Natural killer cell treated with Interleukin-12 subunit alpha and Interleukin-12 subunit beta and Interleukin-15 and Interleukin-18, amount 100 ng/mL, for 72 hours (primary cell): Measurements from ENCODE around the gene PTX3. TPM values are rescaled to one million over a fixed set of nuclear protein-coding genes. Genes with fewer than 3 reads are reported as not detected.

Experiments
- ATAC-seq, 2 donors: fragments of 150-1000 bp; cut with Tn5 transposase in 1 of 2; sonication (Bioruptor Pico), chemical (Tn5 transposase) in 1 of 2; 2 replicates each; pipeline ENCODE4 v1.10.0; 2021
- DNase-seq: peaks from one replicate; pipeline ENCODE4 v3.0.0; 2022; ENCODE audit warnings: low spot score
- H3K27ac Mint-ChIP-seq, 2 donors: 1 replicate in 1 of 2; 2 replicates in 1 of 2; pipeline ENCODE4 v1.8.0; 2022; ENCODE audit warnings: mixed read lengths in 2 of 2, mild to moderate bottlenecking in 1 of 2, moderate library complexity in 1 of 2
- H3K27me3 Mint-ChIP-seq, 2 donors: 1 replicate in 1 of 2; 2 replicates in 1 of 2; pipeline ENCODE4 v1.8.0; 2022; ENCODE audit warnings: mixed read lengths in 2 of 2
- H3K36me3 Mint-ChIP-seq: one replicate; pipeline ENCODE4 v1.8.0; 2022; ENCODE audit warnings: mixed read lengths
- H3K4me1 Mint-ChIP-seq, 2 donors: 1 replicate in 1 of 2; 2 replicates in 1 of 2; pipeline ENCODE4 v1.8.0; 2022; ENCODE audit warnings: low read depth in 2 of 2, mixed read lengths in 2 of 2, mild to moderate bottlenecking in 1 of 2
- H3K4me3 Mint-ChIP-seq: one replicate; pipeline ENCODE4 v1.8.0; 2022; ENCODE audit warnings: mixed read lengths
- H3K9me3 Mint-ChIP-seq: 2 replicates; pipeline ENCODE4 v1.8.0; 2022; ENCODE audit warnings: mixed read lengths
- total RNA-seq, 2 donors: library from RNA; stranded (reverse); gene quantifications; one replicate each; pipeline ENCODE4 v1.2.3, GENCODE V29; 2022

Gene PTX3
- not detected for total RNA-seq

- ATAC-seq (peak; percentile 53 to 54), DNase-seq (no peak)
- Mint-ChIP-seq H3K4me3 (peak within 1 kb of the TSS; percentile 12), H3K27ac (no peak within 1 kb of the TSS), H3K4me1 (peaks cover 6 to 9% of the 10 kb centered on the region in 2 donors), H3K9me3 (peaks cover 4% of the 10 kb centered on the region), H3K36me3 (no peaks in the 10 kb centered on the region), H3K27me3 (peaks cover 14 to 19% of the 10 kb centered on the region in 2 donors)
Observed at GRCh38 chr3:157436583-157437291, at the start of gene PTX3. PTX3 (plus strand) TSS chr3:157436850; CDS start chr3:157436934, 84 bp downstream.

GRCh38 chr3:157387708-157388435 is 48.8 kb upstream of the PTX3 start:
- H3K36me3 Mint-ChIP-seq: no peaks in the 10 kb centered on the region
- ATAC-seq: no peak
- H3K27me3 Mint-ChIP-seq: no peaks in the 10 kb centered on the region
- H3K4me3 Mint-ChIP-seq: no peak overlapping the region
- H3K9me3 Mint-ChIP-seq: peaks cover 3% of the 10 kb centered on the region
- no peak for DNase-seq
- H3K4me1 Mint-ChIP-seq: no peaks in the 10 kb centered on the region
- no peak overlapping the region for H3K27ac Mint-ChIP-seq

- Mint-ChIP-seq H3K27me3 (no peaks in the 10 kb centered on the region), H3K9me3 (peaks cover 3% of the 10 kb centered on the region), H3K36me3 (no peaks in the 10 kb centered on the region), H3K27ac (no peak overlapping the region), H3K4me1 (no peaks in the 10 kb centered on the region), H3K4me3 (no peak overlapping the region)
- no peak for DNase-seq
- ATAC-seq: no peak
Observed at GRCh38 chr3:157388976-157389375, 47.7 kb upstream of the PTX3 start.

GRCh38 chr3:157390713-157391515 is 45.7 kb upstream of the PTX3 start:
- ATAC-seq (no peak), DNase-seq (no peak)
- Mint-ChIP-seq H3K36me3 (no peaks in the 10 kb centered on the region), H3K27ac (no peak overlapping the region), H3K9me3 (peaks cover 3% of the 10 kb centered on the region), H3K4me3 (no peak overlapping the region), H3K27me3 (peaks cover 0 to 1% of the 10 kb centered on the region in 2 donors), H3K4me1 (no peaks in the 10 kb centered on the region)

GRCh38 chr3:157392104-157392503 is 44.5 kb upstream of the PTX3 start:
- no peak for DNase-seq
- Mint-ChIP-seq H3K27me3 (peaks cover 0 to 6% of the 10 kb centered on the region in 2 donors), H3K27ac (no peak overlapping the region), H3K4me3 (no peak overlapping the region), H3K9me3 (peaks cover 3% of the 10 kb centered on the region), H3K4me1 (no peaks in the 10 kb centered on the region), H3K36me3 (no peaks in the 10 kb centered on the region)
- no peak for ATAC-seq

- Mint-ChIP-seq H3K27ac (no peak overlapping the region), H3K9me3 (peaks cover 7% of the 10 kb centered on the region), H3K27me3 (peaks cover 0 to 6% of the 10 kb centered on the region in 2 donors), H3K36me3 (no peaks in the 10 kb centered on the region), H3K4me1 (no peaks in the 10 kb centered on the region), H3K4me3 (no peak overlapping the region)
- DNase-seq (no peak), ATAC-seq (no peak)
Observed at GRCh38 chr3:157393113-157393512, 43.5 kb upstream of the PTX3 start.

GRCh38 chr3:157394411-157394810 is 42.2 kb upstream of the PTX3 start:
- ATAC-seq: no peak
- DNase-seq: no peak
- Mint-ChIP-seq H3K9me3 (peaks cover 7% of the 10 kb centered on the region), H3K36me3 (no peaks in the 10 kb centered on the region), H3K4me3 (no peak overlapping the region), H3K4me1 (no peaks in the 10 kb centered on the region), H3K27ac (no peak overlapping the region), H3K27me3 (peaks cover 0 to 6% of the 10 kb centered on the region in 2 donors)

- ATAC-seq: no peak
- Mint-ChIP-seq H3K4me3 (no peak overlapping the region), H3K36me3 (no peaks in the 10 kb centered on the region), H3K27me3 (peaks cover 3 to 6% of the 10 kb centered on the region in 2 donors), H3K9me3 (peaks cover 9% of the 10 kb centered on the region), H3K27ac (no peak overlapping the region), H3K4me1 (no peaks in the 10 kb centered on the region)
- no peak for DNase-seq
Observed at GRCh38 chr3:157398598-157398997, 38.1 kb upstream of the PTX3 start.

GRCh38 chr3:157404381-157404780 is 32.3 kb upstream of the PTX3 start:
- Mint-ChIP-seq H3K9me3 (peaks cover 9% of the 10 kb centered on the region), H3K27ac (no peak overlapping the region), H3K27me3 (peaks cover 5 to 8% of the 10 kb centered on the region in 2 donors), H3K4me1 (no peaks in the 10 kb centered on the region), H3K36me3 (no peaks in the 10 kb centered on the region), H3K4me3 (no peak overlapping the region)
- DNase-seq (no peak), ATAC-seq (no peak)

- Mint-ChIP-seq H3K4me1 (no peaks in the 10 kb centered on the region), H3K4me3 (no peak overlapping the region), H3K9me3 (peaks cover 9% of the 10 kb centered on the region), H3K27me3 (peaks cover 5 to 8% of the 10 kb centered on the region in 2 donors), H3K36me3 (no peaks in the 10 kb centered on the region), H3K27ac (no peak overlapping the region)
- ATAC-seq (no peak), DNase-seq (no peak)
Observed at GRCh38 chr3:157405457-157405856, 31.2 kb upstream of the PTX3 start.

- no peaks in the 10 kb centered on the region for H3K36me3 Mint-ChIP-seq
- H3K27me3 Mint-ChIP-seq: peaks cover 5 to 8% of the 10 kb centered on the region in 2 donors
- no peak overlapping the region for H3K27ac Mint-ChIP-seq
- no peak for ATAC-seq
- DNase-seq: no peak
- H3K9me3 Mint-ChIP-seq: peaks cover 9% of the 10 kb centered on the region
- no peak overlapping the region for H3K4me3 Mint-ChIP-seq
- H3K4me1 Mint-ChIP-seq: no peaks in the 10 kb centered on the region
Observed at GRCh38 chr3:157406394-157406793, 30.3 kb upstream of the PTX3 start.

GRCh38 chr3:157407769-157408168 is 28.9 kb upstream of the PTX3 start:
- Mint-ChIP-seq H3K27me3 (peaks cover 3 to 8% of the 10 kb centered on the region in 2 donors), H3K4me1 (no peaks in the 10 kb centered on the region), H3K27ac (no peak overlapping the region), H3K9me3 (peaks cover 4% of the 10 kb centered on the region), H3K36me3 (no peaks in the 10 kb centered on the region), H3K4me3 (no peak overlapping the region)
- ATAC-seq (no peak), DNase-seq (no peak)

- Mint-ChIP-seq H3K27ac (no peak overlapping the region), H3K4me1 (no peaks in the 10 kb centered on the region), H3K36me3 (no peaks in the 10 kb centered on the region), H3K4me3 (no peak overlapping the region), H3K27me3 (peaks cover 3 to 8% of the 10 kb centered on the region in 2 donors), H3K9me3 (peaks cover 4% of the 10 kb centered on the region)
- no peak for DNase-seq
- ATAC-seq: no peak
Observed at GRCh38 chr3:157408499-157409149, 28.0 kb upstream of the PTX3 start.
